Measurements from ENCODE around the gene AHCYL2. TPM values are rescaled to one million over a fixed set of nuclear protein-coding genes. Genes with fewer than 3 reads are reported as not detected.

The AHCYL2 gene
- total RNA-seq, 2 donors from 2014 or later, result 28.3 to 31.4 TPM

GRCh38 chr7:129457101-129457500, 232.3 kb downstream of the AHCYL2 start:
- no peaks in the 10 kb centered on the region for H3K9me3 ChIP-seq
- H3K27ac ChIP-seq, result no peak overlapping the region
- no peaks in the 10 kb centered on the region for H3K4me1 ChIP-seq (ENCODE audit: control insufficient read depth in 1 of 2, low read depth in 2 of 2)
- no peak for ATAC-seq (ENCODE audit: insufficient number of reproducible peaks, low FRiP score, low read depth)
- TF ChIP-seq CTCF (IDR thresholded peaks at IDR 0.05), result no peak
- DNase-seq (ENCODE audit: low spot score), result no peak
- no peak overlapping the region for H3K4me3 ChIP-seq
- H3K27me3 ChIP-seq (replicated peaks; ENCODE audit: insufficient read depth), result no peaks in the 10 kb centered on the region
- no peaks in the 10 kb centered on the region for H3K36me3 ChIP-seq

- DNase-seq (ENCODE audit: low spot score) (no peak), ATAC-seq (ENCODE audit: insufficient number of reproducible peaks, low FRiP score, low read depth) (no peak)
- H3K4me3 ChIP-seq, result no peak overlapping the region
- no peaks in the 10 kb centered on the region for H3K9me3 ChIP-seq
- H3K27me3 ChIP-seq (replicated peaks; ENCODE audit: insufficient read depth), result no peaks in the 10 kb centered on the region
- no peaks in the 10 kb centered on the region for H3K4me1 ChIP-seq (ENCODE audit: control insufficient read depth in 1 of 2, low read depth in 2 of 2)
- TF ChIP-seq CTCF (IDR thresholded peaks at IDR 0.05), result no peak
- H3K27ac ChIP-seq, result no peak overlapping the region
- no peaks in the 10 kb centered on the region for H3K36me3 ChIP-seq
Measured at GRCh38 chr7:129458171-129458570, 233.3 kb downstream of the AHCYL2 start.

- no peak overlapping the region for H3K27ac ChIP-seq
- ATAC-seq (ENCODE audit: insufficient number of reproducible peaks, low FRiP score, low read depth) (no peak), DNase-seq (ENCODE audit: low spot score) (no peak)
- no peak for TF ChIP-seq CTCF (IDR thresholded peaks at IDR 0.05)
- H3K4me3 ChIP-seq, result no peak overlapping the region
- no peaks in the 10 kb centered on the region for H3K4me1 ChIP-seq (ENCODE audit: control insufficient read depth in 1 of 2, low read depth in 2 of 2)
- H3K9me3 ChIP-seq, result no peaks in the 10 kb centered on the region
- no peaks in the 10 kb centered on the region for H3K27me3 ChIP-seq (replicated peaks; ENCODE audit: insufficient read depth)
- no peaks in the 10 kb centered on the region for H3K36me3 ChIP-seq
Measured at GRCh38 chr7:129461809-129462208, 237.0 kb downstream of the AHCYL2 start.

- Histone ChIP-seq H3K27me3 (replicated peaks; ENCODE audit: insufficient read depth) (no peaks in the 10 kb centered on the region), H3K4me3 (no peak overlapping the region), H3K27ac (no peak overlapping the region), H3K4me1 (ENCODE audit: control insufficient read depth in 1 of 2, low read depth in 2 of 2) (no peaks in the 10 kb centered on the region), H3K36me3 (no peaks in the 10 kb centered on the region), H3K9me3 (no peaks in the 10 kb centered on the region)
- no peak for TF ChIP-seq CTCF (IDR thresholded peaks at IDR 0.05)
- no peak for ATAC-seq (ENCODE audit: insufficient number of reproducible peaks, low FRiP score, low read depth)
- no peak for DNase-seq (ENCODE audit: low spot score)
Measured at GRCh38 chr7:129462420-129462819, 237.6 kb downstream of the AHCYL2 start.

- DNase-seq (ENCODE audit: low spot score) (no peak), ATAC-seq (ENCODE audit: insufficient number of reproducible peaks, low FRiP score, low read depth) (no peak)
- no peaks in the 10 kb centered on the region for H3K9me3 ChIP-seq
- no peak overlapping the region for H3K4me3 ChIP-seq
- no peak for TF ChIP-seq CTCF (IDR thresholded peaks at IDR 0.05)
- no peaks in the 10 kb centered on the region for H3K36me3 ChIP-seq
- no peak overlapping the region for H3K27ac ChIP-seq
- H3K27me3 ChIP-seq (replicated peaks; ENCODE audit: insufficient read depth), result no peaks in the 10 kb centered on the region
- H3K4me1 ChIP-seq (ENCODE audit: control insufficient read depth in 1 of 2, low read depth in 2 of 2), result no peaks in the 10 kb centered on the region
Measured at GRCh38 chr7:129464194-129464593, 239.4 kb downstream of the AHCYL2 start.

All from thoracic aorta (tissue), 2 donors.